Measurements from ENCODE around the gene PIGU.
"Not testable (repeated sequence)": the region's sequence is repeated elsewhere in the genome, so short reads cannot be mapped to it uniquely, and the experiment has no call there.

The PIGU gene

GRCh38 chr20:34531608-34532265 is 145.2 kb downstream of the PIGU start:
- DNase-seq (ENCODE audit: low read depth): no peak

GRCh38 chr20:34530342-34530741 is 146.6 kb downstream of the PIGU start:
- no peak for DNase-seq (ENCODE audit: low read depth)

GRCh38 chr20:34529742-34530141 is 147.2 kb downstream of the PIGU start:
- DNase-seq (ENCODE audit: low read depth): no peak

GRCh38 chr20:34528921-34529297 is 148.0 kb downstream of the PIGU start:
- no peak for DNase-seq (ENCODE audit: low read depth)

- no peak for DNase-seq (ENCODE audit: low read depth)
Observed at GRCh38 chr20:34527016-34527415, 149.9 kb downstream of the PIGU start.

GRCh38 chr20:34526466-34526865 is 150.4 kb downstream of the PIGU start:
- DNase-seq (ENCODE audit: low read depth): no peak

GRCh38 chr20:34525709-34526416 is 151.0 kb downstream of the PIGU start:
- no peak for DNase-seq (ENCODE audit: low read depth)

GRCh38 chr20:34525342-34525708 is 151.6 kb downstream of the PIGU start:
- DNase-seq (ENCODE audit: low read depth): no peak

- DNase-seq (ENCODE audit: low read depth): no peak
Observed at GRCh38 chr20:34524426-34524825, 152.5 kb downstream of the PIGU start.

GRCh38 chr20:34522969-34523871 is 153.7 kb downstream of the PIGU start:
- peak; percentile 40 for DNase-seq (ENCODE audit: low read depth)

- not testable (repeated sequence) for DNase-seq (ENCODE audit: low read depth)
Observed at GRCh38 chr20:34519841-34520240, 157.1 kb downstream of the PIGU start.

- not testable (repeated sequence) for DNase-seq (ENCODE audit: low read depth)
Observed at GRCh38 chr20:34518863-34519262, 158.0 kb downstream of the PIGU start.

- DNase-seq (ENCODE audit: low read depth): no peak
Observed at GRCh38 chr20:34517114-34517505, 159.8 kb downstream of the PIGU start.

- DNase-seq (ENCODE audit: low read depth): peak; percentile 90
Observed at GRCh38 chr20:34516247-34517113, 160.4 kb downstream of the PIGU start, which contains the start of gene DYNLRB1. Gene DYNLRB1 (plus strand): TSS chr20:34516422. CDS start chr20:34516459, 37 bp downstream.

GRCh38 chr20:34515484-34516246 is 161.2 kb downstream of the PIGU start:
- DNase-seq (ENCODE audit: low read depth): peak; percentile 63

GRCh38 chr20:34514897-34515483 is 161.9 kb downstream of the PIGU start:
- DNase-seq (ENCODE audit: low read depth): no peak

- not testable (repeated sequence) for DNase-seq (ENCODE audit: low read depth)
Observed at GRCh38 chr20:34514034-34514433, 162.9 kb downstream of the PIGU start.

GRCh38 chr20:34512955-34513419 is 163.9 kb downstream of the PIGU start:
- no peak for DNase-seq (ENCODE audit: low read depth)

GRCh38 chr20:34512266-34512954 is 164.5 kb downstream of the PIGU start:
- no peak for DNase-seq (ENCODE audit: low read depth)

- DNase-seq (ENCODE audit: low read depth): no peak
Observed at GRCh38 chr20:34511891-34512265, 165.0 kb downstream of the PIGU start.

Data from activated T-cell treated with anti-CD3 and anti-CD28 coated beads for 24 hours (primary cell).